ENCODE data around the gene FASTKD3. TPM values are rescaled to one million over a fixed set of nuclear protein-coding genes. Genes with fewer than 3 reads are reported as not detected.

FASTKD3 gene
- total and polyA plus RNA-seq, 2 experiments from 2014 or later, result 9.3 to 10.6 TPM

- Histone ChIP-seq H3K4me1 (ENCODE audit: insufficient read depth) (no peaks in the 10 kb centered on the region), H3F3A (ENCODE audit: insufficient read depth) (no peaks in the 10 kb centered on the region), H3K27ac (no peak overlapping the region), H3K9me2 (ENCODE audit: insufficient read depth) (no peaks in the 10 kb centered on the region), H4K20me1 (ENCODE audit: insufficient read depth) (no peaks in the 10 kb centered on the region), H3K4me3 (no peak overlapping the region), H3K79me2 (ENCODE audit: insufficient read depth) (no peaks in the 10 kb centered on the region), H3K27me3 (replicated peaks; ENCODE audit: insufficient read depth) (peaks cover 27% of the 10 kb centered on the region), H3K36me3 (ENCODE audit: low read depth) (no peaks in the 10 kb centered on the region), H3K9ac (no peak overlapping the region), H3K9me3 (ENCODE audit: low read depth) (no peaks in the 10 kb centered on the region), H3K4me2 (ENCODE audit: unreplicated experiment) (no peak overlapping the region), H2AFZ (no peak overlapping the region)
- in situ Hi-C loops (cut with MboI), result no loop called here
- no peak for DNase-seq
- TF ChIP-seq EZH2phosphoT487 (IDR thresholded peaks at IDR 0.05; ENCODE audit: insufficient read depth, low read depth), result no peak
- no peak for TF ChIP-seq EZH2 (IDR thresholded peaks at IDR 0.05; ENCODE audit: insufficient read depth, poor library complexity, severe bottlenecking)
- WGBS, 2 experiments (ENCODE audit: low coverage in 1 of 2, low lambda C conversion rate in 2 of 2, missing lambda C conversion rate in 2 of 2), result 85 to 100% methylated on average over 2 of the region's 2 CpGs
Measured at GRCh38 chr5:7848296-7848695, 20.5 kb downstream of the FASTKD3 start.

GRCh38 chr5:7846327-7846726 lies 22.5 kb downstream of the FASTKD3 start:
- 73 to 80% methylated on average over 5 of the region's 5 CpGs for WGBS, 2 experiments (ENCODE audit: low coverage in 1 of 2, low lambda C conversion rate in 2 of 2, missing lambda C conversion rate in 2 of 2)
- Histone ChIP-seq H3K27me3 (replicated peaks; ENCODE audit: insufficient read depth) (peaks cover 29% of the 10 kb centered on the region), H3K4me2 (ENCODE audit: unreplicated experiment) (no peak overlapping the region), H4K20me1 (ENCODE audit: insufficient read depth) (no peaks in the 10 kb centered on the region), H2AFZ (no peak overlapping the region), H3K9me2 (ENCODE audit: insufficient read depth) (no peaks in the 10 kb centered on the region), H3K4me3 (no peak overlapping the region), H3K36me3 (ENCODE audit: low read depth) (no peaks in the 10 kb centered on the region), H3K79me2 (ENCODE audit: insufficient read depth) (no peaks in the 10 kb centered on the region), H3K9me3 (ENCODE audit: low read depth) (no peaks in the 10 kb centered on the region), H3K4me1 (ENCODE audit: insufficient read depth) (no peaks in the 10 kb centered on the region), H3F3A (ENCODE audit: insufficient read depth) (no peaks in the 10 kb centered on the region), H3K27ac (no peak overlapping the region), H3K9ac (no peak overlapping the region)
- TF ChIP-seq EZH2 (IDR thresholded peaks at IDR 0.05; ENCODE audit: insufficient read depth, poor library complexity, severe bottlenecking), result no peak
- TF ChIP-seq EZH2phosphoT487 (IDR thresholded peaks at IDR 0.05; ENCODE audit: insufficient read depth, low read depth), result no peak
- no peak for DNase-seq
- in situ Hi-C loops (cut with MboI), result no loop called here

- TF ChIP-seq EZH2phosphoT487 (IDR thresholded peaks at IDR 0.05; ENCODE audit: insufficient read depth, low read depth), result no peak
- TF ChIP-seq EZH2 (IDR thresholded peaks at IDR 0.05; ENCODE audit: insufficient read depth, poor library complexity, severe bottlenecking), result no peak
- H3K4me2 ChIP-seq (ENCODE audit: unreplicated experiment), result no peak overlapping the region
- no peaks in the 10 kb centered on the region for H3K36me3 ChIP-seq (ENCODE audit: low read depth)
- DNase-seq, result no peak
- H3K9me2 ChIP-seq (ENCODE audit: insufficient read depth), result no peaks in the 10 kb centered on the region
- no peaks in the 10 kb centered on the region for H3K4me1 ChIP-seq (ENCODE audit: insufficient read depth)
- no peaks in the 10 kb centered on the region for H3K79me2 ChIP-seq (ENCODE audit: insufficient read depth)
- H3K9ac ChIP-seq, result no peak overlapping the region
- H3K9me3 ChIP-seq (ENCODE audit: low read depth), result no peaks in the 10 kb centered on the region
- in situ Hi-C loops (cut with MboI), result no loop called here
- peaks cover 29% of the 10 kb centered on the region for H3K27me3 ChIP-seq (replicated peaks; ENCODE audit: insufficient read depth)
- H3K27ac ChIP-seq, result no peak overlapping the region
- no peak overlapping the region for H3K4me3 ChIP-seq
- no peaks in the 10 kb centered on the region for H4K20me1 ChIP-seq (ENCODE audit: insufficient read depth)
- 53% methylated on average over 7 of the region's 7 CpGs for WGBS, 2 experiments (ENCODE audit: low coverage in 1 of 2, low lambda C conversion rate in 2 of 2, missing lambda C conversion rate in 2 of 2)
- H2AFZ ChIP-seq, result no peak overlapping the region
- H3F3A ChIP-seq (ENCODE audit: insufficient read depth), result no peaks in the 10 kb centered on the region
Measured at GRCh38 chr5:7845557-7845956, 23.3 kb downstream of the FASTKD3 start.

- H2AFZ ChIP-seq, result no peak overlapping the region
- H3F3A ChIP-seq (ENCODE audit: insufficient read depth), result no peaks in the 10 kb centered on the region
- H3K9me3 ChIP-seq (ENCODE audit: low read depth), result no peaks in the 10 kb centered on the region
- no peak overlapping the region for H3K4me2 ChIP-seq (ENCODE audit: unreplicated experiment)
- in situ Hi-C loops (cut with MboI), result no loop called here
- H3K27ac ChIP-seq, result no peak overlapping the region
- peaks cover 26% of the 10 kb centered on the region for H3K27me3 ChIP-seq (replicated peaks; ENCODE audit: insufficient read depth)
- H3K36me3 ChIP-seq (ENCODE audit: low read depth), result no peaks in the 10 kb centered on the region
- no peak overlapping the region for H3K9ac ChIP-seq
- H4K20me1 ChIP-seq (ENCODE audit: insufficient read depth), result no peaks in the 10 kb centered on the region
- DNase-seq, result no peak
- no peaks in the 10 kb centered on the region for H3K79me2 ChIP-seq (ENCODE audit: insufficient read depth)
- TF ChIP-seq EZH2 (IDR thresholded peaks at IDR 0.05; ENCODE audit: insufficient read depth, poor library complexity, severe bottlenecking) (no peak), EZH2phosphoT487 (IDR thresholded peaks at IDR 0.05; ENCODE audit: insufficient read depth, low read depth) (no peak)
- no peak overlapping the region for H3K4me3 ChIP-seq
- H3K9me2 ChIP-seq (ENCODE audit: insufficient read depth), result no peaks in the 10 kb centered on the region
- H3K4me1 ChIP-seq (ENCODE audit: insufficient read depth), result no peaks in the 10 kb centered on the region
Measured at GRCh38 chr5:7844901-7845300, 23.9 kb downstream of the FASTKD3 start.

GRCh38 chr5:7842531-7842930 lies 26.3 kb downstream of the FASTKD3 start:
- Histone ChIP-seq H3K9me2 (ENCODE audit: insufficient read depth) (no peaks in the 10 kb centered on the region), H3K4me1 (ENCODE audit: insufficient read depth) (no peaks in the 10 kb centered on the region), H3K9ac (no peak overlapping the region), H3K4me2 (ENCODE audit: unreplicated experiment) (no peak overlapping the region), H4K20me1 (ENCODE audit: insufficient read depth) (no peaks in the 10 kb centered on the region), H3F3A (ENCODE audit: insufficient read depth) (no peaks in the 10 kb centered on the region), H2AFZ (no peak overlapping the region), H3K4me3 (no peak overlapping the region), H3K36me3 (ENCODE audit: low read depth) (no peaks in the 10 kb centered on the region), H3K27me3 (replicated peaks; ENCODE audit: insufficient read depth) (peaks cover 14% of the 10 kb centered on the region), H3K79me2 (ENCODE audit: insufficient read depth) (no peaks in the 10 kb centered on the region), H3K9me3 (ENCODE audit: low read depth) (no peaks in the 10 kb centered on the region), H3K27ac (no peak overlapping the region)
- 21% methylated on average over 2 of the region's 2 CpGs for WGBS, 2 experiments (ENCODE audit: low coverage in 1 of 2, low lambda C conversion rate in 2 of 2, missing lambda C conversion rate in 2 of 2)
- DNase-seq, result no peak
- no peak for TF ChIP-seq EZH2phosphoT487 (IDR thresholded peaks at IDR 0.05; ENCODE audit: insufficient read depth, low read depth)
- TF ChIP-seq EZH2 (IDR thresholded peaks at IDR 0.05; ENCODE audit: insufficient read depth, poor library complexity, severe bottlenecking), result no peak
- in situ Hi-C loops (cut with MboI), result no loop called here

All from GM23248 (cell line).